Measurements from ENCODE around the gene KCNJ1. TPM values are rescaled to one million over a fixed set of nuclear protein-coding genes. Genes with fewer than 3 reads are reported as not detected.

Gene KCNJ1
- polyA plus RNA-seq, 1 of the 3 experiments (the other 2 are of a cell fraction): not detected

DNA sequence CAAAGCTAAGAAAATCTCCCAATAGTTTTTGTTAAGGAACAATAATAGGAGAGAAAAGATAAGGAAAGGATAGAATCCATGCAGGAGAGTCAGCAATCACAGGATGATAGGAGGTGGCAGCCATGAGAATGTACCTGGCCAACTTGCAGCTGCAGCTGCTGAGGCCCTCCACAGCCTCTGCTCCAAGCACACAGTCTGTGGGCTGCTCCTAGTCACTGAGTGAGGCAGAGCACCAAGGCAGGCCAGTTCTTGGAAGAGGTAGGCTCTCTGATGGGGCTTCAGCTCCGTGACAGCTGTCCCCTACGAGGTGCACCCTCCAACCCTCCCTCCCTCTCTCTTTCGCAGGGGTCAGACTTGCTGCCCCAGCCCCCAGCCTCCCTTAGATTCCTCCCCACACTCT is 5.5 kb upstream of the KCNJ1 start (continued):
- TF ChIP-seq, protein P1, sequence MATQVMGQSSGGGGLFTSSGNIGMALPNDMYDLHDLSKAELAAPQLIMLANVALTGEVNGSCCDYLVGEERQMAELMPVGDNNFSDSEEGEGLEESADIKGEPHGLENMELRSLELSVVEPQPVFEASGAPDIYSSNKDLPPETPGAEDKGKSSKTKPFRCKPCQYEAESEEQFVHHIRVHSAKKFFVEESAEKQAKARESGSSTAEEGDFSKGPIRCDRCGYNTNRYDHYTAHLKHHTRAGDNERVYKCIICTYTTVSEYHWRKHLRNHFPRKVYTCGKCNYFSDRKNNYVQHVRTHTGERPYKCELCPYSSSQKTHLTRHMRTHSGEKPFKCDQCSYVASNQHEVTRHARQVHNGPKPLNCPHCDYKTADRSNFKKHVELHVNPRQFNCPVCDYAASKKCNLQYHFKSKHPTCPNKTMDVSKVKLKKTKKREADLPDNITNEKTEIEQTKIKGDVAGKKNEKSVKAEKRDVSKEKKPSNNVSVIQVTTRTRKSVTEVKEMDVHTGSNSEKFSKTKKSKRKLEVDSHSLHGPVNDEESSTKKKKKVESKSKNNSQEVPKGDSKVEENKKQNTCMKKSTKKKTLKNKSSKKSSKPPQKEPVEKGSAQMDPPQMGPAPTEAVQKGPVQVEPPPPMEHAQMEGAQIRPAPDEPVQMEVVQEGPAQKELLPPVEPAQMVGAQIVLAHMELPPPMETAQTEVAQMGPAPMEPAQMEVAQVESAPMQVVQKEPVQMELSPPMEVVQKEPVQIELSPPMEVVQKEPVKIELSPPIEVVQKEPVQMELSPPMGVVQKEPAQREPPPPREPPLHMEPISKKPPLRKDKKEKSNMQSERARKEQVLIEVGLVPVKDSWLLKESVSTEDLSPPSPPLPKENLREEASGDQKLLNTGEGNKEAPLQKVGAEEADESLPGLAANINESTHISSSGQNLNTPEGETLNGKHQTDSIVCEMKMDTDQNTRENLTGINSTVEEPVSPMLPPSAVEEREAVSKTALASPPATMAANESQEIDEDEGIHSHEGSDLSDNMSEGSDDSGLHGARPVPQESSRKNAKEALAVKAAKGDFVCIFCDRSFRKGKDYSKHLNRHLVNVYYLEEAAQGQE (IDR thresholded peaks at IDR 0.05; ENCODE audit: low read depth, low read length): no peak
- TF ChIP-seq ELF1 (IDR thresholded peaks at IDR 0.05) (no peak), FOXM1 (IDR thresholded peaks at IDR 0.05; ENCODE audit: low read depth) (no peak), YY1 (IDR thresholded peaks at IDR 0.05; ENCODE audit: low read depth) (no peak)
- TF ChIP-seq, protein P2, sequence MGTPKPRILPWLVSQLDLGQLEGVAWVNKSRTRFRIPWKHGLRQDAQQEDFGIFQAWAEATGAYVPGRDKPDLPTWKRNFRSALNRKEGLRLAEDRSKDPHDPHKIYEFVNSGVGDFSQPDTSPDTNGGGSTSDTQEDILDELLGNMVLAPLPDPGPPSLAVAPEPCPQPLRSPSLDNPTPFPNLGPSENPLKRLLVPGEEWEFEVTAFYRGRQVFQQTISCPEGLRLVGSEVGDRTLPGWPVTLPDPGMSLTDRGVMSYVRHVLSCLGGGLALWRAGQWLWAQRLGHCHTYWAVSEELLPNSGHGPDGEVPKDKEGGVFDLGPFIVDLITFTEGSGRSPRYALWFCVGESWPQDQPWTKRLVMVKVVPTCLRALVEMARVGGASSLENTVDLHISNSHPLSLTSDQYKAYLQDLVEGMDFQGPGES (IDR thresholded peaks at IDR 0.05; ENCODE audit: low read depth, low read length): no peak
- TF ChIP-seq, protein P3, sequence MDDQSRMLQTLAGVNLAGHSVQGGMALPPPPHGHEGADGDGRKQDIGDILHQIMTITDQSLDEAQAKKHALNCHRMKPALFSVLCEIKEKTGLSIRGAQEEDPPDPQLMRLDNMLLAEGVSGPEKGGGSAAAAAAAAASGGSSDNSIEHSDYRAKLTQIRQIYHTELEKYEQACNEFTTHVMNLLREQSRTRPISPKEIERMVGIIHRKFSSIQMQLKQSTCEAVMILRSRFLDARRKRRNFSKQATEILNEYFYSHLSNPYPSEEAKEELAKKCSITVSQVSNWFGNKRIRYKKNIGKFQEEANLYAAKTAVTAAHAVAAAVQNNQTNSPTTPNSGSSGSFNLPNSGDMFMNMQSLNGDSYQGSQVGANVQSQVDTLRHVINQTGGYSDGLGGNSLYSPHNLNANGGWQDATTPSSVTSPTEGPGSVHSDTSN (IDR thresholded peaks at IDR 0.05): no peak

DNA sequence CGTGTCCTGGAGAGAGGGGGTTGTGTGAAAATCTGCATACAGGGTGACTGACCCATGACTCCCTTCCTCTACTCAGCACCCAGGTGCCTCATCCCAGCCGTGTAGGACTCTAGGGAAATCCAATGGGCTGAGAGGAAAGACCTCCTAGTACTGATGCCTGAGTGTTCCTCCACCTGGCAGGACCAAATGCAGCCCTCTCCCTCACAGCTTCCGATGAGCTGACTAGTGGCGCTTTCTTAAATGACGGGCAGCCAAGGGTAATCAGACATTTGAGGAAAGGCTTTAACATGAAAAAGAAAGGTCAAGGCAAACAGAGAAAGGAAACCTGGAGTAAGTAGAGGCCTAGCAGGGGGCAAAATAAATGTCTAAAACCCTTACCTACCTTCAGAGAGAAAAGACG is 5.0 kb upstream of the KCNJ1 start:
- Histone ChIP-seq H3K4me2 (no peak overlapping the region), H4K20me1 (ENCODE audit: insufficient read depth) (no peaks in the 10 kb centered on the region), H3K27me3 (ENCODE audit: insufficient read depth) (no peaks in the 10 kb centered on the region), H2AFZ (ENCODE audit: low read depth) (no peak overlapping the region), H3K9ac (no peak overlapping the region), H3F3A (replicated peaks; ENCODE audit: insufficient read depth) (no peaks in the 10 kb centered on the region), H3K9me3 (no peaks in the 10 kb centered on the region), H3K9me2 (no peaks in the 10 kb centered on the region), H3K27ac (ENCODE audit: low read depth in 2 of 2, low read length in 1 of 2) (no peak overlapping the region), H3K36me3 (replicated peaks in 1 of 2; ENCODE audit: control insufficient read depth in 1 of 2, insufficient read depth in 2 of 2, low read length in 1 of 2) (no peaks in the 10 kb centered on the region), H3K4me1 (ENCODE audit: control insufficient read depth in 1 of 2, insufficient read depth in 2 of 2, low read depth in 1 of 2, low read length in 1 of 2) (peaks cover 0 to 6% of the 10 kb centered on the region in 2 experiments; a peak in 1 of 4 replicates), H3K79me2 (ENCODE audit: insufficient read depth) (no peaks in the 10 kb centered on the region), H3K4me3 (ENCODE audit: low read depth in 2 of 2, low read length in 1 of 2) (no peak overlapping the region)
- 90% methylated on average over 4 of the region's 6 CpGs for WGBS (ENCODE audit: low lambda C conversion rate)
- no peak for DNase-seq
- POLR2A ChIA-PET: no interaction called here
- CTCF ChIA-PET: interaction anchor here (1.3 to 3.8 kb wide), 2 partner anchors 14 to 41 kb away, joined by 6 to 17 read pairs; no protein-coding TSS in a partner anchor
- no peak for TF ChIP-seq TCF12 (IDR thresholded peaks at IDR 0.05)
- no peak for TF ChIP-seq MXI1 (IDR thresholded peaks at IDR 0.05; ENCODE audit: low read depth, low read length)
- TF ChIP-seq FOXM1 (IDR thresholded peaks at IDR 0.05; ENCODE audit: low read depth): no peak
- TF ChIP-seq, protein P2 (IDR thresholded peaks at IDR 0.05; ENCODE audit: low read depth, low read length): no peak
- TF ChIP-seq, protein P4, sequence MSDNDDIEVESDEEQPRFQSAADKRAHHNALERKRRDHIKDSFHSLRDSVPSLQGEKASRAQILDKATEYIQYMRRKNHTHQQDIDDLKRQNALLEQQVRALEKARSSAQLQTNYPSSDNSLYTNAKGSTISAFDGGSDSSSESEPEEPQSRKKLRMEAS (IDR thresholded peaks at IDR 0.05; ENCODE audit: low read depth): no peak
- TF ChIP-seq SIN3A (IDR thresholded peaks at IDR 0.05; ENCODE audit: borderline replicate concordance, low read depth, low read length): no peak
- TF ChIP-seq, protein P5, sequence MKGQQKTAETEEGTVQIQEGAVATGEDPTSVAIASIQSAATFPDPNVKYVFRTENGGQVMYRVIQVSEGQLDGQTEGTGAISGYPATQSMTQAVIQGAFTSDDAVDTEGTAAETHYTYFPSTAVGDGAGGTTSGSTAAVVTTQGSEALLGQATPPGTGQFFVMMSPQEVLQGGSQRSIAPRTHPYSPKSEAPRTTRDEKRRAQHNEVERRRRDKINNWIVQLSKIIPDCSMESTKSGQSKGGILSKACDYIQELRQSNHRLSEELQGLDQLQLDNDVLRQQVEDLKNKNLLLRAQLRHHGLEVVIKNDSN (IDR thresholded peaks at IDR 0.05; ENCODE audit: borderline replicate concordance, low read depth): no peak
- TF ChIP-seq CHD2 (IDR thresholded peaks at IDR 0.05; ENCODE audit: low read length, partially characterized antibody): no peak
- TF ChIP-seq, protein P6, sequence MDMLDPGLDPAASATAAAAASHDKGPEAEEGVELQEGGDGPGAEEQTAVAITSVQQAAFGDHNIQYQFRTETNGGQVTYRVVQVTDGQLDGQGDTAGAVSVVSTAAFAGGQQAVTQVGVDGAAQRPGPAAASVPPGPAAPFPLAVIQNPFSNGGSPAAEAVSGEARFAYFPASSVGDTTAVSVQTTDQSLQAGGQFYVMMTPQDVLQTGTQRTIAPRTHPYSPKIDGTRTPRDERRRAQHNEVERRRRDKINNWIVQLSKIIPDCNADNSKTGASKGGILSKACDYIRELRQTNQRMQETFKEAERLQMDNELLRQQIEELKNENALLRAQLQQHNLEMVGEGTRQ (IDR thresholded peaks at IDR 0.05; ENCODE audit: borderline replicate concordance, low read depth, low read length): no peak
- TF ChIP-seq RCOR1 (IDR thresholded peaks at IDR 0.05; ENCODE audit: low read length): no peak
- no peak for TF ChIP-seq GATA2 (CRISPR knock-in tag; IDR thresholded peaks at IDR 0.05)
- TF ChIP-seq RAD21 (IDR thresholded peaks at IDR 0.05; ENCODE audit: low read length): no peak
- TF ChIP-seq, protein P3 (IDR thresholded peaks at IDR 0.05): no peak
- no peak for TF ChIP-seq SMC3 (IDR thresholded peaks at IDR 0.05; ENCODE audit: low read depth, low read length)
- TF ChIP-seq NRF1 (IDR thresholded peaks at IDR 0.05; ENCODE audit: low read depth, low read length): no peak
- TF ChIP-seq, protein P7, sequence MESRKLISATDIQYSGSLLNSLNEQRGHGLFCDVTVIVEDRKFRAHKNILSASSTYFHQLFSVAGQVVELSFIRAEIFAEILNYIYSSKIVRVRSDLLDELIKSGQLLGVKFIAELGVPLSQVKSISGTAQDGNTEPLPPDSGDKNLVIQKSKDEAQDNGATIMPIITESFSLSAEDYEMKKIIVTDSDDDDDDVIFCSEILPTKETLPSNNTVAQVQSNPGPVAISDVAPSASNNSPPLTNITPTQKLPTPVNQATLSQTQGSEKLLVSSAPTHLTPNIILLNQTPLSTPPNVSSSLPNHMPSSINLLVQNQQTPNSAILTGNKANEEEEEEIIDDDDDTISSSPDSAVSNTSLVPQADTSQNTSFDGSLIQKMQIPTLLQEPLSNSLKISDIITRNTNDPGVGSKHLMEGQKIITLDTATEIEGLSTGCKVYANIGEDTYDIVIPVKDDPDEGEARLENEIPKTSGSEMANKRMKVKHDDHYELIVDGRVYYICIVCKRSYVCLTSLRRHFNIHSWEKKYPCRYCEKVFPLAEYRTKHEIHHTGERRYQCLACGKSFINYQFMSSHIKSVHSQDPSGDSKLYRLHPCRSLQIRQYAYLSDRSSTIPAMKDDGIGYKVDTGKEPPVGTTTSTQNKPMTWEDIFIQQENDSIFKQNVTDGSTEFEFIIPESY (IDR thresholded peaks at IDR 0.05; ENCODE audit: borderline replicate concordance, low read depth): no peak
